HepG2 (cell line): Measurements from ENCODE around the gene ETV6. TPM values are rescaled to one million over a fixed set of nuclear protein-coding genes. Genes with fewer than 3 reads are reported as not detected.
A peak's percentile ranks its signal among the peaks of the same experiment; 100 is the strongest.

Source experiments
- ATAC-seq: fragments of 200-7000 bp; cut with Tn5 transposase; 3 replicates; pipeline ENCODE4 v1.9.1; 2020; ENCODE audit warnings: mild to moderate bottlenecking, moderate library complexity
- BruUV-seq: library from RNA; stranded (reverse); fragments of 400-500 nt; replicated peaks from 2 replicates; lab custom pipeline; 2021; lab: Mats Ljungman, UMichigan
- CTCF ChIA-PET: fragments of 300-600 bp; formaldehyde crosslinking; extraction: SDS; loops from one replicate; lab custom pipeline; 2021; ENCODE audit warnings: low total read pairs, inconsistent platforms, low intra/inter-chr PET ratio; lab: Yijun Ruan, JAX
- POLR2A ChIA-PET: fragments of 350-600 bp; sonication (Branson Sonifier 250); formaldehyde crosslinking; loops from one replicate; lab custom pipeline; 2020; ENCODE audit warnings: antibody characterized with exemption, inconsistent platforms; lab: Yijun Ruan, JAX
- DNase-seq: peaks from one replicate; pipeline ENCODE4 v3.0.0-alpha.2; 2015; ENCODE audit warnings: low spot score
- FAIRE-seq: peaks from 3 replicates; lab custom pipeline; 2011; peaks lifted over from hg19 to GRCh38; lab: Jason Lieb, UNC
- H2AFZ ChIP-seq: one replicate; pipeline ENCODE4 v1.6.1; 2011; ENCODE audit warnings: low read length, inconsistent platforms
- H3K27ac ChIP-seq: fragments of 300-600 bp; 3 replicates; pipeline ENCODE4 v1.8.0; 2011; ENCODE audit warnings: mixed run types, mild to moderate bottlenecking, mixed read lengths, low read length, inconsistent platforms; ENCODE audit not compliant: insufficient read depth; ENCODE audit errors: extremely low read length
- H3K27me3 ChIP-seq, 2 experiments: fragments of 200-600 bp in 1 of 2; 2 replicates in 1 of 2; 3 replicates in 1 of 2; pipeline versions ENCODE4 v1.6.0 to v1.8.0; 2011; ENCODE audit warnings: low read length in 2 of 2, mild to moderate bottlenecking in 2 of 2, moderate library complexity in 2 of 2, inconsistent platforms in 1 of 2; ENCODE audit not compliant: insufficient read depth in 2 of 2, control insufficient read depth in 1 of 2
- H3K36me3 ChIP-seq, 2 experiments: fragments of 200-600 bp in 1 of 2; replicated peaks in 1 of 2; 2 replicates in 1 of 2; 3 replicates in 1 of 2; pipeline versions ENCODE4 v1.5.1 to v1.8.0; 2011; ENCODE audit warnings: low read length in 2 of 2, inconsistent platforms in 1 of 2; ENCODE audit not compliant: insufficient read depth in 2 of 2, control insufficient read depth in 1 of 2
- H3K4me1 ChIP-seq: 2 replicates; pipeline ENCODE4 v1.5.1; 2012; ENCODE audit warnings: low read length, inconsistent platforms; ENCODE audit not compliant: insufficient read depth
- H3K4me2 ChIP-seq: 2 replicates; pipeline ENCODE4 v1.6.0; 2011; ENCODE audit warnings: low read depth, low read length, inconsistent platforms
- H3K4me3 ChIP-seq, 3 experiments: fragments of 200-600 bp in 1 of 3; sonication (generic), shearing (Covaris generic) in 1 of 3; replicated peaks in 1 of 3; 2 replicates each; pipeline ENCODE4 v1.5.1; 2011 to 2016; ENCODE audit warnings: low read length in 3 of 3, inconsistent platforms in 2 of 3, low read depth in 2 of 3, mild to moderate bottlenecking in 2 of 3, control low read depth in 1 of 3, mixed read lengths in 1 of 3; ENCODE audit not compliant: insufficient read depth in 1 of 3
- H3K79me2 ChIP-seq: one replicate; pipeline ENCODE4 v1.6.1; 2011; ENCODE audit warnings: low read length, inconsistent platforms; ENCODE audit not compliant: insufficient read depth
- H3K9ac ChIP-seq: 2 replicates; pipeline ENCODE4 v1.6.0; 2011; ENCODE audit warnings: mild to moderate bottlenecking, low read depth, low read length, inconsistent platforms; ENCODE audit not compliant: insufficient read depth
- H3K9me3 ChIP-seq: 2 replicates; pipeline ENCODE4 v1.5.1; 2012; ENCODE audit warnings: mild to moderate bottlenecking, low read length
- H4K20me1 ChIP-seq: 2 replicates; pipeline ENCODE4 v1.6.0; 2011; ENCODE audit warnings: inconsistent platforms, mild to moderate bottlenecking, low read length, moderate library complexity; ENCODE audit not compliant: insufficient read depth
- BCLAF1 ChIP-seq: fragments of 450-650 bp; IDR thresholded peaks from 2 replicates; pipeline ENCODE4 v1.6.1; 2017; ENCODE audit warnings: mild to moderate bottlenecking
- BHLHE40 ChIP-seq: IDR thresholded peaks from 2 replicates; pipeline ENCODE4 v1.6.1; 2011; ENCODE audit warnings: low read length, improper control_type of control experiment
- HMGA1 ChIP-seq: sonication (generic); formaldehyde crosslinking; conservative IDR thresholded peaks from 2 replicates; pipeline ENCODE4 v1.4.0; 2020; ENCODE audit warnings: missing genetic modification reagents
- KDM3A ChIP-seq: IDR thresholded peaks from 2 replicates; pipeline ENCODE4 v1.6.1; 2018; ENCODE audit warnings: low read depth, missing compliant biosample characterization
- MNT ChIP-seq: fragments of 450-650 bp; IDR thresholded peaks from 2 replicates; pipeline ENCODE4 v1.6.1; 2016
- NR2F2 ChIP-seq: IDR thresholded peaks from 2 replicates; pipeline ENCODE4 v1.6.1; 2012; ENCODE audit warnings: low read depth, inconsistent platforms, borderline replicate concordance
- SPEN ChIP-seq: sonication (generic); formaldehyde crosslinking; IDR thresholded peaks from 2 replicates; pipeline ENCODE4 v1.5.1; 2020; ENCODE audit warnings: low read depth, mild to moderate bottlenecking, missing genetic modification reagents
- TAF1 ChIP-seq: sonication (generic); formaldehyde crosslinking; IDR thresholded peaks from 2 replicates; pipeline ENCODE4 v1.4.0; 2020; ENCODE audit warnings: missing genetic modification reagents
- TBL1XR1 ChIP-seq: fragments of 150-350 bp; IDR thresholded peaks from 2 replicates; pipeline ENCODE4 v1.6.1; 2014; ENCODE audit warnings: borderline replicate concordance, low read length; ENCODE audit not compliant: partially characterized antibody
- TERF1 ChIP-seq: sonication (generic); formaldehyde crosslinking; IDR thresholded peaks from 2 replicates; pipeline ENCODE4 v1.8.0; 2022; ENCODE audit warnings: mild to moderate bottlenecking, missing genetic modification reagents, moderate library complexity
- TOPORS ChIP-seq: sonication (generic); formaldehyde crosslinking; IDR thresholded peaks from 2 replicates; pipeline ENCODE4 v1.8.0; 2023; ENCODE audit warnings: mild to moderate bottlenecking, missing genetic modification reagents
- ZFP62 ChIP-seq: sonication (generic); formaldehyde crosslinking; IDR thresholded peaks from 2 replicates; pipeline ENCODE4 v1.4.0; 2020; ENCODE audit warnings: missing genetic modification reagents
- ZNF609 ChIP-seq: sonication (generic); formaldehyde crosslinking; IDR thresholded peaks from 2 replicates; pipeline ENCODE4 v1.4.0; 2020; ENCODE audit warnings: mild to moderate bottlenecking, missing genetic modification reagents, borderline replicate concordance
- ZNF883 ChIP-seq: sonication (generic); formaldehyde crosslinking; IDR thresholded peaks from 2 replicates; pipeline ENCODE4 v1.5.1; 2020; ENCODE audit warnings: mild to moderate bottlenecking, missing genetic modification reagents; ENCODE audit errors: not compliant biosample characterization
- ZSCAN21 ChIP-seq: sonication (generic); formaldehyde crosslinking; IDR thresholded peaks from 2 replicates; pipeline ENCODE4 v1.8.0; 2022; ENCODE audit warnings: mild to moderate bottlenecking, missing genetic modification reagents, moderate library complexity, borderline replicate concordance
- WGBS: methylation state at CpG from one replicate; pipeline ENCODE4 v1.1.6; 2017; ENCODE audit warnings: low lambda C conversion rate; 5-methylcytosine and 5-hydroxymethylcytosine counted together
- in situ Hi-C: cut with HindIII; loops from 2 replicates; pipeline ENCODE4 v1.10.0; 2017; ENCODE audit warnings: low pct_unique_long_range_greater_than_20kb; ENCODE audit not compliant: extremely low pct_ligation_motif_present
- intact Hi-C: fragments of 100-400 bp; cut with micrococcal nuclease; formaldehyde crosslinking; loops from one replicate; pipeline ENCODE4 v1.10.0; 2022; ENCODE audit not compliant: unreplicated experiment
- polyA plus RNA-seq, 8 experiments: library from polyadenylated mRNA; depleted of rRNA in 3 of 8; stranded (reverse) in 7 of 8; unstranded in 1 of 8; fragments of >200 nt; fragmentation: Illumina TruSeq in 4 of 8; extraction: Trizol in 4 of 8; gene quantifications; 2 replicates each; pipeline versions ENCODE4 v1.2.1 to v1.2.3, GENCODE V29; 2011 to 2016; ENCODE audit warnings: low read depth in 4 of 8, missing spikeins in 1 of 8, mixed read lengths in 1 of 8; ENCODE audit not compliant: insufficient read depth in 1 of 8
- total RNA-seq, 5 experiments: library from RNA; depleted of rRNA; stranded (reverse); fragments of >200 nt; fragmentation: Illumina TruSeq; extraction: Trizol; gene quantifications; 2 replicates each; pipeline ENCODE4 v1.2.3, GENCODE V29; 2016; ENCODE audit warnings: low read depth in 1 of 5

ETV6 gene
- total and polyA plus RNA-seq, 2 of the 13 experiments (the other 11 are each of a cell fraction or from before 2014, with no cell fraction given): 2.2 to 3.0 TPM

GRCh38 chr12:11718105-11718504 lies 68.6 kb downstream of the ETV6 start:
- POLR2A ChIA-PET: no interaction called here
- CTCF ChIA-PET: no interaction called here
- Histone ChIP-seq H3K27ac (no peak overlapping the region), H3K4me1 (peaks cover 32% of the 10 kb centered on the region), H4K20me1 (no peaks in the 10 kb centered on the region), H3K9me3 (no peaks in the 10 kb centered on the region), H3K79me2 (no peaks in the 10 kb centered on the region), H3K9ac (peak overlapping the region; percentile 13; the same call in 1 of the 2 replicates), H3K4me2 (peak overlapping the region; percentile 40), H3K36me3 (no peaks in the 10 kb centered on the region), H3K4me3 (no peak overlapping the region), H3K27me3 (no peaks in the 10 kb centered on the region), H2AFZ (no peak overlapping the region)
- 77% methylated on average over 3 of the region's 3 CpGs for WGBS
- BruUV-seq: no TSS peak
- ATAC-seq (no peak), FAIRE-seq (no peak), DNase-seq (no peak)
- intact Hi-C loops: no loop called here
- in situ Hi-C loops: no loop called here
- TF ChIP-seq BCLAF1: no peak
- no peak for TF ChIP-seq TAF1
- no peak for TF ChIP-seq NR2F2
- TF ChIP-seq ZFP62 (CRISPR knock-in tag): no peak
- no peak for TF ChIP-seq TBL1XR1
- no peak for TF ChIP-seq ZSCAN21 (CRISPR knock-in tag)
- TF ChIP-seq SPEN (CRISPR knock-in tag): no peak
- no peak for TF ChIP-seq TERF1 (CRISPR knock-in tag)
- TF ChIP-seq ZNF883 (CRISPR knock-in tag): no peak
- TF ChIP-seq BHLHE40: no peak
- TF ChIP-seq ZNF609: no peak
- TF ChIP-seq KDM3A: no peak
- no peak for TF ChIP-seq TOPORS (CRISPR knock-in tag)
- TF ChIP-seq HMGA1 (CRISPR knock-in tag): no peak
- no peak for TF ChIP-seq MNT
